H1 (cell line): ENCODE results near the gene SPCS1. TPM values are rescaled to one million over a fixed set of nuclear protein-coding genes. Genes with fewer than 3 reads are reported as not detected.
"Not testable (repeated sequence)": the region's sequence is repeated elsewhere in the genome, so short reads cannot be mapped to it uniquely, and the experiment has no call there.

Experiments used
- CTCF ChIA-PET: fragments of 300-600 bp; sonication (Branson Sonifier 250); formaldehyde crosslinking; loops from one replicate; lab custom pipeline; 2021; ENCODE audit not compliant: partially characterized antibody; lab: Charles Lee
- POLR2A ChIA-PET: fragments of 300-600 bp; sonication (Branson Sonifier 250); formaldehyde crosslinking; loops from one replicate; lab custom pipeline; 2021; ENCODE audit warnings: inconsistent platforms; ENCODE audit not compliant: partially characterized antibody; lab: Charles Lee
- DNase-seq, 2 experiments: peaks; one replicate each; pipeline versions ENCODE4 v3.0.0 to v3.0.0-alpha.2; 2010 to 2022; ENCODE audit warnings: low spot score in 2 of 2, low read depth in 1 of 2, mixed read lengths in 1 of 2
- FAIRE-seq: peaks from 2 replicates; lab custom pipeline; 2011; peaks lifted over from hg19 to GRCh38; lab: Jason Lieb, UNC
- H2AFZ ChIP-seq: 2 replicates; pipeline ENCODE4 v1.8.1; 2012; ENCODE audit warnings: low read length, inconsistent platforms
- H2AK5ac ChIP-seq: 2 replicates; pipeline ENCODE4 v1.6.1; 2013; ENCODE audit warnings: low read depth, low read length
- H2BK120ac ChIP-seq: replicated peaks from 2 replicates; pipeline ENCODE3; 2013; ENCODE audit warnings: low read depth, low read length, inconsistent platforms
- H2BK12ac ChIP-seq: 2 replicates; pipeline ENCODE4 v1.6.1; 2013; ENCODE audit warnings: low read depth, low read length
- H2BK15ac ChIP-seq: 2 replicates; pipeline ENCODE4 v1.6.1; 2013; ENCODE audit warnings: low read length
- H2BK20ac ChIP-seq: 2 replicates; pipeline ENCODE4 v1.6.1; 2013; ENCODE audit warnings: low read length
- H2BK5ac ChIP-seq: 2 replicates; pipeline ENCODE4 v1.6.1; 2013; ENCODE audit warnings: low read depth, low read length
- H3K14ac ChIP-seq: 2 replicates; pipeline ENCODE4 v1.6.1; 2013; ENCODE audit warnings: inconsistent platforms; ENCODE audit not compliant: insufficient read length
- H3K18ac ChIP-seq: 2 replicates; pipeline ENCODE4 v1.6.1; 2013; ENCODE audit warnings: low read length; ENCODE audit errors: extremely low read depth
- H3K23ac ChIP-seq: 2 replicates; pipeline ENCODE4 v1.6.1; 2013; ENCODE audit warnings: inconsistent platforms; ENCODE audit not compliant: insufficient read length
- H3K23me2 ChIP-seq: 2 replicates; pipeline ENCODE4 v1.6.1; 2013; ENCODE audit warnings: low read depth, low read length
- H3K27ac ChIP-seq: 2 replicates; pipeline ENCODE4 v1.6.1; 2011; ENCODE audit warnings: low read depth, low read length, inconsistent platforms
- H3K27me3 ChIP-seq, 4 experiments: replicated peaks in 1 of 4; 1 replicate in 1 of 4; 2 replicates in 3 of 4; pipeline versions ENCODE4 v1.6.1 to v1.8.1; 2011 to 2013; ENCODE audit warnings: low read length in 3 of 4, mild to moderate bottlenecking in 3 of 4, inconsistent platforms in 2 of 4, mixed read lengths in 2 of 4, moderate library complexity in 1 of 4; ENCODE audit not compliant: control insufficient read depth in 3 of 4, insufficient read depth in 3 of 4; ENCODE audit errors: extremely low read depth in 1 of 4
- H3K36me3 ChIP-seq, 4 experiments: 2 replicates each; pipeline versions ENCODE4 v1.6.1 to v1.8.1; 2011 to 2013; ENCODE audit warnings: mild to moderate bottlenecking in 4 of 4, low read length in 3 of 4, moderate library complexity in 2 of 4, control low read depth in 1 of 4, inconsistent platforms in 1 of 4; ENCODE audit not compliant: insufficient read depth in 4 of 4, control insufficient read depth in 2 of 4
- H3K4ac ChIP-seq: replicated peaks from 2 replicates; pipeline ENCODE3; 2013; ENCODE audit warnings: low read length, low read depth, mixed read lengths, inconsistent platforms; ENCODE audit not compliant: insufficient read length
- H3K4me1 ChIP-seq, 4 experiments: replicated peaks in 1 of 4; 1 replicate in 1 of 4; 2 replicates in 3 of 4; pipeline versions ENCODE4 v1.6.1 to v1.8.1; 2011 to 2013; ENCODE audit warnings: low read length in 3 of 4, inconsistent platforms in 2 of 4, mixed read lengths in 1 of 4; ENCODE audit not compliant: insufficient read depth in 4 of 4, control insufficient read depth in 3 of 4
- H3K4me2 ChIP-seq, 2 experiments: 2 replicates each; pipeline versions ENCODE4 v1.6.1 to v1.8.1; 2011 to 2013; ENCODE audit warnings: low read depth in 2 of 2, low read length in 2 of 2, control low read depth in 1 of 2, inconsistent platforms in 1 of 2, mild to moderate bottlenecking in 1 of 2; ENCODE audit not compliant: insufficient read depth in 1 of 2
- H3K4me3 ChIP-seq, 4 experiments: fragments of 200-600, 300-600 bp in 1 of 4; sonication (generic), shearing (Covaris generic), sonication (Bioruptor Twin) in 1 of 4; 2 replicates each; pipeline versions ENCODE4 v1.5.1 to v1.8.1; 2011 to 2016; ENCODE audit warnings: low read length in 4 of 4, low read depth in 3 of 4, control low read depth in 2 of 4, inconsistent platforms in 2 of 4, mild to moderate bottlenecking in 2 of 4, mixed read lengths in 1 of 4, moderate library complexity in 1 of 4; ENCODE audit not compliant: insufficient read depth in 2 of 4; ENCODE audit errors: extremely low read depth in 1 of 4
- H3K56ac ChIP-seq: replicated peaks from 2 replicates; pipeline ENCODE3; 2013; ENCODE audit warnings: low read depth, mild to moderate bottlenecking, mixed read lengths, low read length, inconsistent platforms; ENCODE audit not compliant: insufficient read length
- H3K79me1 ChIP-seq: 2 replicates; pipeline ENCODE4 v1.6.1; 2013; ENCODE audit warnings: low read depth, low read length, control low read depth
- H3K79me2 ChIP-seq, 2 experiments: 2 replicates each; pipeline versions ENCODE4 v1.6.1 to v1.8.1; 2012 to 2013; ENCODE audit warnings: low read length in 2 of 2, mild to moderate bottlenecking in 2 of 2, inconsistent platforms in 1 of 2; ENCODE audit not compliant: insufficient read depth in 2 of 2, control insufficient read depth in 1 of 2
- H3K9ac ChIP-seq, 4 experiments: replicated peaks in 1 of 4; 1 replicate in 1 of 4; 2 replicates in 3 of 4; pipeline versions ENCODE4 v1.6.1 to v1.8.1; 2011 to 2013; ENCODE audit warnings: low read depth in 3 of 4, low read length in 3 of 4, control low read depth in 2 of 4, mild to moderate bottlenecking in 2 of 4, moderate library complexity in 2 of 4, inconsistent platforms in 1 of 4; ENCODE audit errors: extremely low read depth in 1 of 4
- H3K9me3 ChIP-seq, 2 experiments: 2 replicates each; pipeline versions ENCODE4 v1.6.1 to v1.8.1; 2012 to 2013; ENCODE audit warnings: mild to moderate bottlenecking in 2 of 2, moderate library complexity in 2 of 2, control low read depth in 1 of 2, inconsistent platforms in 1 of 2, low read depth in 1 of 2, low read length in 1 of 2, mixed read lengths in 1 of 2; ENCODE audit not compliant: insufficient read depth in 2 of 2
- H4K20me1 ChIP-seq, 2 experiments: replicated peaks in 1 of 2; 2 replicates each; pipeline versions ENCODE3 to v1.8.1; 2011 to 2013; ENCODE audit warnings: inconsistent platforms in 2 of 2, low read length in 2 of 2, mild to moderate bottlenecking in 1 of 2; ENCODE audit not compliant: insufficient read depth in 2 of 2, control insufficient read depth in 1 of 2
- H4K5ac ChIP-seq: 2 replicates; pipeline ENCODE4 v1.6.1; 2013; ENCODE audit warnings: low read length, low read depth, mixed read lengths, inconsistent platforms; ENCODE audit not compliant: insufficient read length
- H4K8ac ChIP-seq: 2 replicates; pipeline ENCODE4 v1.8.0; 2013; ENCODE audit warnings: mild to moderate bottlenecking, moderate library complexity, low read length, inconsistent platforms; ENCODE audit not compliant: insufficient read depth; ENCODE audit errors: extremely low read depth
- H4K91ac ChIP-seq: replicated peaks from 2 replicates; pipeline ENCODE3; 2013; ENCODE audit warnings: low read length, mixed read lengths, inconsistent platforms; ENCODE audit not compliant: insufficient read length
- WGBS, 2 experiments: shearing (Covaris generic) in 1 of 2; methylation state at CpG; one replicate each; pipeline versions ENCODE4 v1.1.6 to v1.1.7; 2013 to 2015; ENCODE audit warnings: low lambda C conversion rate in 2 of 2, mixed read lengths in 2 of 2, inconsistent platforms in 1 of 2, low coverage in 1 of 2, missing lambda C conversion rate in 1 of 2; ENCODE audit not compliant: insufficient replicate concordance in 2 of 2, insufficient coverage in 1 of 2, insufficient read length in 1 of 2; ENCODE audit errors: extremely low coverage in 1 of 2, missing lambda C conversion rate in 1 of 2; 5-methylcytosine and 5-hydroxymethylcytosine counted together
- polyA plus RNA-seq, 7 experiments: library from polyadenylated mRNA; depleted of rRNA in 3 of 7; stranded (reverse) in 5 of 7; unstranded in 2 of 7; fragments of >200 nt in 5 of 7; fragments of 200-250 nt in 2 of 7; gene quantifications; 1 replicate in 5 of 7; 2 replicates in 1 of 7; 4 replicates in 1 of 7; pipeline versions ENCODE4 v1.2.1 to v1.2.3, GENCODE V29; 2011 to 2013; ENCODE audit warnings: missing spikeins in 2 of 7, mixed read lengths in 2 of 7
- total RNA-seq: library from RNA; stranded (reverse); fragmentation: NEBNext Ultra II Directional; extraction: Animal tissue kit (Norgen Biotek cat#: 25700); gene quantifications from 2 replicates; pipeline ENCODE4 v1.2.1, GENCODE V29; 2021

SPCS1 gene
- total and polyA plus RNA-seq, 2 of the 8 experiments (the other 6 are each of a cell fraction or from before 2014, with no cell fraction given), result 104 to 191 TPM

GRCh38 chr3:52676201-52676600 lies 29.7 kb upstream of the SPCS1 start:
- H2BK12ac ChIP-seq, DNase-seq, H4K20me1 ChIP-seq, H2BK5ac ChIP-seq, H4K5ac ChIP-seq, H3K79me1 ChIP-seq, H3K18ac ChIP-seq, H3K23me2 ChIP-seq, H3K4me2 ChIP-seq, H3K4me1 ChIP-seq, H2BK15ac ChIP-seq, H3K23ac ChIP-seq, H2BK120ac ChIP-seq, H2AK5ac ChIP-seq, H4K8ac ChIP-seq, H2AFZ ChIP-seq, H2BK20ac ChIP-seq, H3K9ac ChIP-seq, H3K9me3 ChIP-seq, H3K27me3 ChIP-seq, H3K56ac ChIP-seq, FAIRE-seq, H3K14ac ChIP-seq, H3K27ac ChIP-seq, H4K91ac ChIP-seq, H3K4ac ChIP-seq, H3K4me3 ChIP-seq: not testable (repeated sequence)
- Histone ChIP-seq H3K79me2 (peaks cover 0 to 15% of the 10 kb centered on the region in 2 experiments; a peak in 3 of 4 replicates), H3K36me3 (peaks cover 15 to 44% (median 31%) of the 10 kb centered on the region in 4 experiments)
- ChIA-PET CTCF (interaction anchor here (0.7 kb wide), 1 partner anchor 232 kb away, joined by 3 read pairs; no protein-coding TSS in a partner anchor), POLR2A (interaction anchor here (1.6 kb wide), 2 partner anchors 10 to 17 kb away, joined by 3 to 7 read pairs; partner anchors contain the start of genes GNL3 and PBRM1)
- WGBS, 2 experiments, result 94% methylated on average over 3 of the region's 3 CpGs; no CpG with 5 or more reads in 1 of the 2 experiments
